ENCODE data around the gene ITGA11.

GRCh38 chr15:68419301-68420175, 12.4 kb downstream of the ITGA11 start:
- TF ChIP-seq SP2 (CRISPR knock-in tag; IDR thresholded peaks at IDR 0.05) = no peak
- no peak for TF ChIP-seq PATZ1 (CRISPR knock-in tag; IDR thresholded peaks at IDR 0.05)
- TF ChIP-seq ZNF121 (CRISPR knock-in tag; IDR thresholded peaks at IDR 0.05) = no peak
- TF ChIP-seq POLR2A (IDR thresholded peaks at IDR 0.05; ENCODE audit: insufficient read depth in 1 of 2, low read depth in 2 of 2, low read length in 2 of 2) = no peak
- no peak for TF ChIP-seq ZNF138 (CRISPR knock-in tag; IDR thresholded peaks at IDR 0.05; ENCODE audit: low read depth)
- no peak for TF ChIP-seq GTF2F1 (IDR thresholded peaks at IDR 0.05; ENCODE audit: low read length)
- TF ChIP-seq HNRNPLL (IDR thresholded peaks at IDR 0.05; ENCODE audit: low read depth, low read length, poor library complexity, severe bottlenecking) = no peak
- TF ChIP-seq CTCF (CRISPR knock-in tag; IDR thresholded peaks at IDR 0.05) = no peak
- TF ChIP-seq TBL1XR1 (IDR thresholded peaks at IDR 0.05; ENCODE audit: borderline replicate concordance, low read length, partially characterized antibody) = no peak
- TF ChIP-seq ZBTB33 (CRISPR knock-in tag; IDR thresholded peaks at IDR 0.05) = no peak
- no peak for TF ChIP-seq NCOA5 (CRISPR knock-in tag; IDR thresholded peaks at IDR 0.05)
- no peak for TF ChIP-seq SP1 (IDR thresholded peaks at IDR 0.05)
- TF ChIP-seq SP1 (CRISPR knock-in tag; IDR thresholded peaks at IDR 0.05) = no peak
- TF ChIP-seq JUND (CRISPR knock-in tag; IDR thresholded peaks at IDR 0.05) = no peak
